Hepatocyte (in vitro differentiated cells): ENCODE measurements around the gene COL5A1. TPM values are rescaled to one million over a fixed set of nuclear protein-coding genes. Genes with fewer than 3 reads are reported as not detected.

Experiments used
- DNase-seq: peaks from one replicate; pipeline ENCODE4 v3.0.0-alpha.2; 2016; ENCODE audit warnings: low spot score
- H2AFZ ChIP-seq: fragments of 200-600 bp; sonication (generic); 2 replicates; pipeline ENCODE4 v1.6.0; 2016; ENCODE audit warnings: antibody characterized with exemption, mild to moderate bottlenecking
- H3K27ac ChIP-seq: fragments of 200-600 bp; sonication (generic); 2 replicates; pipeline ENCODE4 v1.5.1; 2016; ENCODE audit warnings: mild to moderate bottlenecking
- H3K27me3 ChIP-seq: fragments of 200-600 bp; sonication (generic); 2 replicates; pipeline ENCODE4 v1.6.1; 2016
- H3K36me3 ChIP-seq: fragments of 200-600 bp; sonication (generic); replicated peaks from 2 replicates; pipeline ENCODE4 v1.5.1; 2016; ENCODE audit warnings: low read depth; ENCODE audit not compliant: insufficient read depth
- H3K4me1 ChIP-seq: fragments of 200-600 bp; sonication (generic); 2 replicates; pipeline ENCODE4 v1.5.1; 2016; ENCODE audit warnings: mild to moderate bottlenecking, moderate library complexity; ENCODE audit not compliant: insufficient read depth
- H3K4me2 ChIP-seq: fragments of 200-600 bp; sonication (generic); 2 replicates; pipeline ENCODE4 v1.6.0; 2016
- H3K4me3 ChIP-seq: fragments of 200-600 bp; sonication (generic); 2 replicates; pipeline ENCODE4 v1.5.1; 2016; ENCODE audit warnings: mild to moderate bottlenecking
- H3K79me2 ChIP-seq: fragments of 200-600 bp; sonication (generic); 2 replicates; pipeline ENCODE4 v1.6.0; 2017; ENCODE audit warnings: mild to moderate bottlenecking
- H3K9me2 ChIP-seq: fragments of 200-600 bp; sonication (generic); replicated peaks from 2 replicates; pipeline ENCODE4 v1.6.0; 2017; ENCODE audit warnings: mild to moderate bottlenecking; ENCODE audit not compliant: insufficient read depth
- H3K9me3 ChIP-seq: fragments of 200-600 bp; sonication (generic); 2 replicates; pipeline ENCODE4 v1.5.1; 2016; ENCODE audit warnings: low read depth, mild to moderate bottlenecking
- H4K20me1 ChIP-seq: fragments of 200-600 bp; sonication (generic); 2 replicates; pipeline ENCODE4 v1.6.0; 2016; ENCODE audit warnings: mild to moderate bottlenecking; ENCODE audit not compliant: insufficient read depth, poor library complexity, severe bottlenecking
- EZH2 ChIP-seq: fragments of 200-600 bp; sonication (generic); IDR thresholded peaks from 2 replicates; pipeline ENCODE4 v1.6.1; 2016; ENCODE audit warnings: antibody characterized with exemption, mild to moderate bottlenecking, borderline replicate concordance
- EZH2phosphoT487 ChIP-seq: fragments of 200-600 bp; sonication (generic); IDR thresholded peaks from one replicate; pipeline ENCODE4 v1.6.1; 2018; ENCODE audit warnings: antibody characterized with exemption, mild to moderate bottlenecking, low read depth, moderate library complexity; ENCODE audit not compliant: unreplicated experiment, severe bottlenecking
- WGBS: methylation state at CpG from one replicate; pipeline ENCODE4 v1.1.6; 2016; ENCODE audit warnings: low lambda C conversion rate; ENCODE audit errors: missing lambda C conversion rate; 5-methylcytosine and 5-hydroxymethylcytosine counted together
- polyA plus RNA-seq: library from polyadenylated mRNA; unstranded; fragments of >200 nt; fragmentation: Nextera tagmentation; extraction: Ambion mirVana; gene quantifications from 2 replicates; pipeline ENCODE4 v1.2.1, GENCODE V29; 2016
- total RNA-seq: library from RNA; depleted of rRNA; stranded (reverse); fragments of >200 nt; gene quantifications from 2 replicates; pipeline ENCODE4 v1.2.3, GENCODE V29; 2014
- TF ChIP-seq, protein P1 (sequence below): fragments of 200-600 bp; sonication (generic); IDR thresholded peaks from 2 replicates; pipeline ENCODE4 v1.5.1; 2016; ENCODE audit warnings: antibody characterized with exemption, mild to moderate bottlenecking; ENCODE audit not compliant: poor library complexity

COL5A1 gene
- total and polyA plus RNA-seq, 2 experiments from 2014 or later: 342 to 347 TPM

DNA sequence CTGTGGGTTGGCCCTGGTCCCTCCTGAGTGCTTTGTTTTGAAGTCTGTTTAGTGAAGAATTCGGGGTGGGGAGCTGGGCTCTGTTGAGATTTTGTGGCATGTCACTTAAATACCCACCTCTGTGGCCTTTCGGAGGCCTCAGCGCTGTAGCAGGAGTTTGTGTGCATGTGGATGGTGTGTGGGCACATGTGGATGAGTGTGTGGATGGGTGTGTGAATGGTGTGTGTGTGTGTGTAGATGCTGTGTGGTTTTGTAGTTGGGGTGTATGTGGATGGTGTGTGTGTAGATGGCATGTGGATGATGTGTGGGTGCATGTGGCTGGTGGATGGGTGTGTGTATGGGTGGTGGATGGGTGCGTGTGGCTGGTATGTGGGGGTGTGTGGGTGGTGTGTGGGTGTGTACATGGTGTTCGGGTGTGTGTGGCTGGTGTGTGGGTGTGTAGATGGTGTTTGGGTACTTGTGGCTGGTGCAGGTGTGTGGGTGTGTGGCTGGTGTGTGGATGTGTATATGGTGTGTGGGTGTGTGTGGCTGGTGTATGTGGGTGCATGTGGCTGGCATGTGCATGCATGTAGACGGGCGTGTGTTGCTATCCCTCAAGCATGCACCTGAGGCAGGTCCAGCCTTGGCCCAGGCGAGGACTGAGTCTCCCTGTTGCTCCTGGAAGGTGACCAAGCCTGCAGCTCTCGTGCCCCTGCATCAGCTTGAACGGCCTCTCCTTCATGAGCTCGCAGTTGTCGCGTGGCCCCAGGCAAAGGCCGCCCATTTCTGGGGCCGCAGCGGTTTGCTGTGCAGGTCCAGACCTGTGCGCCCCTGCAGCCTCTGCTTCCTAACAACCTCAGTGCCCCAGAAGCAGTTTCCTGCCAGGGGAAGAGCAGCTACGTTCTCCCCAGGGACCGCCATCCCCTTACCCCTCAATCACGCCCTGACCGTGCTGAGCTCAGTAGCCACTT is 185.0 kb downstream of the COL5A1 start:
- no peaks in the 10 kb centered on the region for H3K36me3 ChIP-seq

DNA sequence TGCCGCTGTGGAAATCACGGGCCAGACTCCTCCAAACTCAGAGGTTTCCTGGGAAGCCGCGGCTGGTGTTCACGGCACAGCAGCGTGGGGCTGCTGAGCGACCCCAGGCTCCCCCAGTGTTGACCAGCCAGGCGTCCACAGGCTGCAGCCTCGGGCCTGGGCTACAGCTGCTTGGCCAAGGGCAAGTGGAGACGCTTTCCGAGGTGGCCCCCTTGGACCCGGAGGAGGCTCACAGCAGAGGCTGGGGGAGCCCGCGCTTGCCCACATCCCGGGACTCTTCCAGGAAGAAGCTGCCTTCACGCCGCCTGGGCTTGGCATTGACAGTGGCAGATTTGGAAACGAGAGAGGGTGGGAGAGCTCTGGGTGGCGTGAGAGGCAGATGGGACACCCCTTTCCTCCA is 186.0 kb downstream of the COL5A1 start:
- no peak overlapping the region for H3K27ac ChIP-seq
- no peaks in the 10 kb centered on the region for H3K9me3 ChIP-seq

More for the DNA sequence above, 185.0 kb downstream of the COL5A1 start:
- 92% methylated on average over 21 of the region's 21 CpGs for WGBS
- H4K20me1 ChIP-seq: no peaks in the 10 kb centered on the region
- no peak overlapping the region for H3K4me2 ChIP-seq
- no peaks in the 10 kb centered on the region for H3K79me2 ChIP-seq
- no peak overlapping the region for H2AFZ ChIP-seq
- DNase-seq: no peak
- no peak overlapping the region for H3K4me3 ChIP-seq
- no peaks in the 10 kb centered on the region for H3K9me2 ChIP-seq
- H3K4me1 ChIP-seq: no peaks in the 10 kb centered on the region
- H3K27ac ChIP-seq: no peak overlapping the region
- no peaks in the 10 kb centered on the region for H3K9me3 ChIP-seq
- no peaks in the 10 kb centered on the region for H3K27me3 ChIP-seq
- no peak for TF ChIP-seq EZH2
- TF ChIP-seq, protein P1, sequence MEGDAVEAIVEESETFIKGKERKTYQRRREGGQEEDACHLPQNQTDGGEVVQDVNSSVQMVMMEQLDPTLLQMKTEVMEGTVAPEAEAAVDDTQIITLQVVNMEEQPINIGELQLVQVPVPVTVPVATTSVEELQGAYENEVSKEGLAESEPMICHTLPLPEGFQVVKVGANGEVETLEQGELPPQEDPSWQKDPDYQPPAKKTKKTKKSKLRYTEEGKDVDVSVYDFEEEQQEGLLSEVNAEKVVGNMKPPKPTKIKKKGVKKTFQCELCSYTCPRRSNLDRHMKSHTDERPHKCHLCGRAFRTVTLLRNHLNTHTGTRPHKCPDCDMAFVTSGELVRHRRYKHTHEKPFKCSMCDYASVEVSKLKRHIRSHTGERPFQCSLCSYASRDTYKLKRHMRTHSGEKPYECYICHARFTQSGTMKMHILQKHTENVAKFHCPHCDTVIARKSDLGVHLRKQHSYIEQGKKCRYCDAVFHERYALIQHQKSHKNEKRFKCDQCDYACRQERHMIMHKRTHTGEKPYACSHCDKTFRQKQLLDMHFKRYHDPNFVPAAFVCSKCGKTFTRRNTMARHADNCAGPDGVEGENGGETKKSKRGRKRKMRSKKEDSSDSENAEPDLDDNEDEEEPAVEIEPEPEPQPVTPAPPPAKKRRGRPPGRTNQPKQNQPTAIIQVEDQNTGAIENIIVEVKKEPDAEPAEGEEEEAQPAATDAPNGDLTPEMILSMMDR: no peak
- no peak for TF ChIP-seq EZH2phosphoT487

DNA sequence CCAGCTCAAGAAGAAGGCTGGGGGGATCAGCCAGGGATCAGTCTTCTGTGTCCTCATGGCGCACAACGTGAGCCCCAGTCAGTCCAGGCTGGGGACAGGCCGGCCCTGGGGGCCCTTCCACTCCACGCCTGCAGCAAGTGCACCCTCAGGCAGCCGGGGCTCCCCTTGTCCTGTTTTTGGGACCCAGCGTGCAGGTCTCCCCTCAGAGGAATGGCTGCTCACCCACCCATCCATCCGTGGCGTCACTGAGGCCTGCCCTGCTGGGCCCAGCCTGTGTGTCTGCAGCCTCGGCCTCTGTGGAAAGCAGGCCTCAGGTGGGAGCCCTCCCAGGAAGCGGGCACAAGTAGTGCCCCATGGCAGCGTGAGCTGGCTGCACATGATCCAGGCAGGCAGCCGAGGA is 186.4 kb downstream of the COL5A1 start:
- no peaks in the 10 kb centered on the region for H3K9me2 ChIP-seq
- H3K79me2 ChIP-seq: no peaks in the 10 kb centered on the region
- no peaks in the 10 kb centered on the region for H4K20me1 ChIP-seq
- H2AFZ ChIP-seq: no peak overlapping the region
- H3K4me3 ChIP-seq: no peak overlapping the region
- WGBS: 95% methylated on average over 11 of the region's 12 CpGs
- DNase-seq: no peak
- no peak overlapping the region for H3K4me2 ChIP-seq
- no peaks in the 10 kb centered on the region for H3K27me3 ChIP-seq
- H3K36me3 ChIP-seq: no peaks in the 10 kb centered on the region
- TF ChIP-seq EZH2phosphoT487: no peak
- TF ChIP-seq, protein P1: no peak
- TF ChIP-seq EZH2: no peak
- no peaks in the 10 kb centered on the region for H3K9me3 ChIP-seq
- no peak overlapping the region for H3K27ac ChIP-seq
- H3K4me1 ChIP-seq: no peaks in the 10 kb centered on the region

More for the DNA sequence above, 186.0 kb downstream of the COL5A1 start:
- no peaks in the 10 kb centered on the region for H3K36me3 ChIP-seq
- H3K4me2 ChIP-seq: no peak overlapping the region
- H3K9me2 ChIP-seq: no peaks in the 10 kb centered on the region
- WGBS: 93% methylated on average over 19 of the region's 19 CpGs
- no peaks in the 10 kb centered on the region for H3K79me2 ChIP-seq
- no peak for TF ChIP-seq EZH2
- TF ChIP-seq EZH2phosphoT487: no peak
- TF ChIP-seq, protein P1: no peak
- no peaks in the 10 kb centered on the region for H3K27me3 ChIP-seq
- no peak overlapping the region for H2AFZ ChIP-seq
- DNase-seq: no peak
- H3K4me3 ChIP-seq: no peak overlapping the region
- H4K20me1 ChIP-seq: no peaks in the 10 kb centered on the region
- no peaks in the 10 kb centered on the region for H3K4me1 ChIP-seq
